Spleen (tissue), 11 donors: ENCODE results near the gene SPATA6. TPM values are rescaled to one million over a fixed set of nuclear protein-coding genes. Genes with fewer than 3 reads are reported as not detected.
"Not testable (repeated sequence)": the region's sequence is repeated elsewhere in the genome, so short reads cannot be mapped to it uniquely, and the experiment has no call there.

ENCODE experiments used
- DNase-seq: peaks from one replicate; pipeline ENCODE4 v3.0.0-alpha.2; 2020
- H3K27ac ChIP-seq, 8 donors: fragments of 200-600 bp; sonication (generic) in 7 of 8; 1 replicate in 4 of 8; 2 replicates in 4 of 8; pipeline versions ENCODE4 v1.5.0 to v1.8.0; 2016 to 2021; ENCODE audit warnings: inconsistent platforms in 4 of 8, mild to moderate bottlenecking in 4 of 8, moderate library complexity in 1 of 8
- H3K27me3 ChIP-seq, 7 donors: fragments of 200-600 bp; sonication (generic) in 6 of 7; replicated peaks in 1 of 7; 1 replicate in 4 of 7; 2 replicates in 3 of 7; pipeline versions ENCODE4 v1.5.0 to v1.8.0; 2016 to 2021; ENCODE audit warnings: inconsistent platforms in 3 of 7, mild to moderate bottlenecking in 1 of 7
- H3K36me3 ChIP-seq, 6 donors: fragments of 200-600 bp; sonication (generic) in 5 of 6; 1 replicate in 4 of 6; 2 replicates in 2 of 6; pipeline versions ENCODE4 v1.5.0 to v1.8.0; 2016 to 2021; ENCODE audit warnings: inconsistent platforms in 2 of 6
- H3K4me1 ChIP-seq, 6 donors: fragments of 200-600 bp; sonication (generic) in 5 of 6; 1 replicate in 3 of 6; 2 replicates in 3 of 6; pipeline versions ENCODE4 v1.5.0 to v1.8.0; 2016 to 2021; ENCODE audit warnings: inconsistent platforms in 3 of 6
- H3K4me3 ChIP-seq, 8 donors: fragments of 200-600 bp; sonication (generic) in 7 of 8; 1 replicate in 4 of 8; 2 replicates in 4 of 8; pipeline versions ENCODE4 v1.5.0 to v1.8.0; 2016 to 2021; ENCODE audit warnings: inconsistent platforms in 4 of 8, mild to moderate bottlenecking in 4 of 8, moderate library complexity in 2 of 8
- H3K9me3 ChIP-seq, 8 donors: fragments of 200-600 bp; sonication (generic) in 7 of 8; 1 replicate in 4 of 8; 2 replicates in 4 of 8; pipeline versions ENCODE4 v1.5.0 to v1.8.0; 2016 to 2021; ENCODE audit warnings: inconsistent platforms in 4 of 8
- CTCF ChIP-seq, 11 experiments: fragments of 200-600 bp in 7 of 11; fragments of 450-650 bp in 4 of 11; sonication (generic) in 4 of 11; IDR thresholded peaks in 8 of 11; conservative IDR thresholded peaks in 3 of 11; 1 replicate in 7 of 11; 2 replicates in 4 of 11; pipeline versions ENCODE4 v1.4.0 to v1.8.0; 2016 to 2021; ENCODE audit warnings: antibody characterized with exemption in 11 of 11, inconsistent platforms in 4 of 11, mild to moderate bottlenecking in 1 of 11
- POLR2A ChIP-seq, 3 donors: fragments of 450-650 bp; IDR thresholded peaks; one replicate each; pipeline ENCODE4 v1.5.1; 2017; ENCODE audit warnings: antibody characterized with exemption in 3 of 3, mild to moderate bottlenecking in 1 of 3
- POLR2AphosphoS5 ChIP-seq, 3 donors: sonication (generic); formaldehyde crosslinking; IDR thresholded peaks; one replicate each; pipeline ENCODE4 v1.5.1; 2017; ENCODE audit warnings: antibody characterized with exemption in 3 of 3
- WGBS, 5 donors: extraction: QIAGEN DNeasy Blood & Tissue Kit in 3 of 5; methylation state at CpG; one replicate each; pipeline versions ENCODE4 v1.1.5 to v1.1.7; 2013 to 2018; 5-methylcytosine and 5-hydroxymethylcytosine counted together
- intact Hi-C: fragments of 100-400 bp; cut with DNase I; formaldehyde crosslinking; loops from one replicate; pipeline ENCODE4 v1.15.0; 2023; ENCODE audit warnings: low total_unique reads
- polyA plus RNA-seq, 3 donors: library from polyadenylated mRNA; stranded (reverse); fragments of 200-250 nt; gene quantifications; one replicate each; pipeline ENCODE4 v1.2.1, GENCODE V29; 2013
- total RNA-seq, 7 donors: library from RNA; depleted of rRNA in 3 of 7; stranded (reverse); fragments of >200 nt in 3 of 7; fragmentation: NEBNext Ultra II Directional in 4 of 7; extraction: Animal tissue kit (Norgen Biotek cat#: 25700) in 4 of 7; gene quantifications; one replicate each; pipeline versions ENCODE4 v1.1.0 to v1.2.1, GENCODE V29; 2016 to 2021
- donor health status: healthy with polysubstance abuse.
- donor health status: DM: no; HTN: no; CAD: no; lungs with moderate emphysema.
- donor health status: DM: no; HTN: no; CAD: no.
- donor health status: Bipolar disorder and iron deficiency.
- donor health status: healthy.
- donor health status: DM: no; HTN: no; CAD: no.
- donor health status: DM: yes; HTN: yes; CAD: no.

SPATA6 gene
- total and polyA plus RNA-seq, 10 donors: 2.2 to 34.9 (median 15.9) TPM

- Histone ChIP-seq H3K4me1 (no peaks in the 10 kb centered on the region), H3K9me3 (peaks cover 0 to 32% (median 23%) of the 10 kb centered on the region in 8 donors), H3K4me3 (no peak overlapping the region), H3K27me3 (no peaks in the 10 kb centered on the region), H3K36me3 (peaks cover 0 to 12% (median 0%) of the 10 kb centered on the region in 6 donors), H3K27ac (no peak overlapping the region)
- 89 to 97% (median 96%) methylated on average over 9 of the region's 9 CpGs for WGBS, 5 donors
- TF ChIP-seq POLR2AphosphoS5 (IDR thresholded peaks at IDR 0.05) (no peak), CTCF (IDR thresholded peaks at IDR 0.05 in 8 of 11, conservative IDR thresholded peaks at IDR 0.05 in 3 of 11) (no peak), POLR2A (IDR thresholded peaks at IDR 0.05) (no peak)
- DNase-seq: no peak
- intact Hi-C loops: no loop called here
Observed at GRCh38 chr1:48439380-48439779, 32.6 kb downstream of the SPATA6 start.

GRCh38 chr1:48437379-48437778 is 34.6 kb downstream of the SPATA6 start:
- H3K27ac ChIP-seq, H3K4me3 ChIP-seq, DNase-seq, intact Hi-C loops, H3K4me1 ChIP-seq, H3K27me3 ChIP-seq, H3K36me3 ChIP-seq: not testable (repeated sequence)
- peaks cover 0 to 18% (median 10%) of the 10 kb centered on the region in 8 donors for H3K9me3 ChIP-seq

- H3K4me1 ChIP-seq, DNase-seq, H3K27me3 ChIP-seq, H3K36me3 ChIP-seq, intact Hi-C loops, H3K4me3 ChIP-seq: not testable (repeated sequence)
- peaks cover 0 to 27% (median 18%) of the 10 kb centered on the region in 8 donors for H3K9me3 ChIP-seq
- 92 to 97% (median 95%) methylated on average over 29 of the region's 29 CpGs for WGBS, 5 donors
- peak overlapping the region in 2 of 8 donors; percentile 9 to 11 for H3K27ac ChIP-seq
Observed at GRCh38 chr1:48435312-48436002, 36.5 kb downstream of the SPATA6 start.

GRCh38 chr1:48430832-48431231 is 41.2 kb downstream of the SPATA6 start:
- 82 to 98% (median 93%) methylated on average over 1 of the region's 1 CpG for WGBS, 5 donors
- H3K4me3 ChIP-seq: no peak overlapping the region
- no peaks in the 10 kb centered on the region for H3K27me3 ChIP-seq
- DNase-seq: no peak
- H3K9me3 ChIP-seq: peaks cover 0 to 22% (median 15%) of the 10 kb centered on the region in 8 donors
- TF ChIP-seq CTCF (IDR thresholded peaks at IDR 0.05 in 8 of 11, conservative IDR thresholded peaks at IDR 0.05 in 3 of 11) (no peak), POLR2A (IDR thresholded peaks at IDR 0.05) (no peak), POLR2AphosphoS5 (IDR thresholded peaks at IDR 0.05) (no peak)
- no peak overlapping the region for H3K27ac ChIP-seq
- peaks cover 0 to 6% (median 0%) of the 10 kb centered on the region in 6 donors for H3K36me3 ChIP-seq
- intact Hi-C loops: no loop called here
- no peaks in the 10 kb centered on the region for H3K4me1 ChIP-seq

GRCh38 chr1:48422009-48422408 is 50.0 kb downstream of the SPATA6 start:
- H3K27ac ChIP-seq: no peak overlapping the region
- no peaks in the 10 kb centered on the region for H3K9me3 ChIP-seq
- H3K36me3 ChIP-seq: no peaks in the 10 kb centered on the region
- H3K4me3 ChIP-seq: no peak overlapping the region
- no peaks in the 10 kb centered on the region for H3K4me1 ChIP-seq
- 78 to 100% (median 90%) methylated on average over 1 of the region's 1 CpG for WGBS, 5 donors
- H3K27me3 ChIP-seq: no peaks in the 10 kb centered on the region
- TF ChIP-seq CTCF (IDR thresholded peaks at IDR 0.05 in 8 of 11, conservative IDR thresholded peaks at IDR 0.05 in 3 of 11): no peak
- no peak for TF ChIP-seq POLR2A (IDR thresholded peaks at IDR 0.05)
- TF ChIP-seq POLR2AphosphoS5 (IDR thresholded peaks at IDR 0.05): no peak
- DNase-seq: no peak
- intact Hi-C loops: no loop called here
